D721Med (cell line): ENCODE data around the gene PIK3C2G.

Source experiments
- DNase-seq: peaks from one replicate; pipeline ENCODE4 v3.0.0; 2011; ENCODE audit warnings: low spot score; ENCODE audit not compliant: insufficient read length
- FAIRE-seq: peaks from 2 replicates; lab custom pipeline; 2011; peaks lifted over from hg19 to GRCh38; lab: Jason Lieb, UNC
- TF ChIP-seq, protein P1 (sequence below): IDR thresholded peaks from 2 replicates; pipeline ENCODE4 v1.5.1; 2012; ENCODE audit warnings: mild to moderate bottlenecking, control low read depth; ENCODE audit not compliant: insufficient read depth; ENCODE audit errors: missing control alignments

Gene PIK3C2G

DNA sequence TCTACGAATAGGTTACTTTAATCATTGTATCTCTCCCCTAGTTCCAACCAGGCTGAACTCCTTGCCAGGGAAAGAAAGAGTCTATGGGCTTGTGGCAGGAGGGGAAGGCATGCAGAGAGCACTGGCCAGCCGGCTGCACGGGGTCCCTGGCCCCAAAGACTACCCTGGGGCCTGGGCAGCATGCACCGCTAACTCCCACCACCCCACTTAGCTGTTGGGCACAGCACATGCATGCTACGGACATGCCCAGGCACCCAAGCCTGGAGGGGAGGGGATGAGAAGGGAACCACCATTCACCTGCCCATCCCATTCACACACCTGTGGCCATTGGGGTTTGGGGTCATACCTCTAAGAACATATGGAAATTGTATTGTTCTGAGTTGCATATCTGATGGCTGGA lies 94.1 kb downstream of the PIK3C2G start:
- no peak for FAIRE-seq
- DNase-seq, result no peak
- TF ChIP-seq, protein P1, sequence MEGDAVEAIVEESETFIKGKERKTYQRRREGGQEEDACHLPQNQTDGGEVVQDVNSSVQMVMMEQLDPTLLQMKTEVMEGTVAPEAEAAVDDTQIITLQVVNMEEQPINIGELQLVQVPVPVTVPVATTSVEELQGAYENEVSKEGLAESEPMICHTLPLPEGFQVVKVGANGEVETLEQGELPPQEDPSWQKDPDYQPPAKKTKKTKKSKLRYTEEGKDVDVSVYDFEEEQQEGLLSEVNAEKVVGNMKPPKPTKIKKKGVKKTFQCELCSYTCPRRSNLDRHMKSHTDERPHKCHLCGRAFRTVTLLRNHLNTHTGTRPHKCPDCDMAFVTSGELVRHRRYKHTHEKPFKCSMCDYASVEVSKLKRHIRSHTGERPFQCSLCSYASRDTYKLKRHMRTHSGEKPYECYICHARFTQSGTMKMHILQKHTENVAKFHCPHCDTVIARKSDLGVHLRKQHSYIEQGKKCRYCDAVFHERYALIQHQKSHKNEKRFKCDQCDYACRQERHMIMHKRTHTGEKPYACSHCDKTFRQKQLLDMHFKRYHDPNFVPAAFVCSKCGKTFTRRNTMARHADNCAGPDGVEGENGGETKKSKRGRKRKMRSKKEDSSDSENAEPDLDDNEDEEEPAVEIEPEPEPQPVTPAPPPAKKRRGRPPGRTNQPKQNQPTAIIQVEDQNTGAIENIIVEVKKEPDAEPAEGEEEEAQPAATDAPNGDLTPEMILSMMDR, result no peak

DNA sequence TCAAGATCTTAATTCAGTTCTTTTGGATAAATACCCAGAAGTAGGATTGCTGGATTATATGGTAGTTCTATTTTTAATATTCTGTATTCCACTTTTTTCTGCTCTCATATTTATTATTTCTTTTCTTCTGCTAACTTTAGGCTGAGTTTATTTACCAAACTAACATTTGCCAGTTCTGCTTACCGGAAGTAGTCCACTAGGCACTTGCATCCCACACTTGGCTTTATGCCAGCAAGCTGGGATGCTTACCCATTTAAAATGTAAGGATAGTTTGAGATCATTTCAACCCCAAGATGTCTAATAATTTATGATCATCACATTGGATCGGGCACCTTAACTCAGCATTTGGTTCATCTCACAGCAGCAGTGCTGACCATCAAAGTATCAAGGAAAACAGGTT lies 96.8 kb downstream of the PIK3C2G start:
- no peak for DNase-seq
- FAIRE-seq, result no peak
- TF ChIP-seq, protein P1, result no peak

DNA sequence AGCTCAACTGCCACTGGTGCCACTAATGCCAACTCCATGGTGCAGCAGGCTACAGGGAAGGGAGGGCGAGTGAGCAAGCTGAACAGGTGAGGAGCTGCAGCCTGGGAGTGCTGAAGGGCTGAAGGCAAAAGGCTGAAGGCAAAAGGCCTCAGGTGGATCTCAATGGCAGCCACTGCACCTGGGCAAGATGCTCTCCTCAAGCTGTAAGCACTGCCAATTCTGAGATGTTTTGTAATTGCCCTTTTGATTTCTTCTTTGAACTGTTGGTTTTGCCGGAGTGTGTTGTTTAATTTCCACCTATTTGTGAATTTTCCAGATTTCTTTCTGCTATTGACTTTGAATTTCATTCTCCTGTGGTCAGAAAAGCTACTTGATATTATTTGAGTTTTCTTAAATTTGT lies 97.6 kb downstream of the PIK3C2G start:
- FAIRE-seq (no peak), DNase-seq (no peak)
- TF ChIP-seq, protein P1, result no peak

DNA sequence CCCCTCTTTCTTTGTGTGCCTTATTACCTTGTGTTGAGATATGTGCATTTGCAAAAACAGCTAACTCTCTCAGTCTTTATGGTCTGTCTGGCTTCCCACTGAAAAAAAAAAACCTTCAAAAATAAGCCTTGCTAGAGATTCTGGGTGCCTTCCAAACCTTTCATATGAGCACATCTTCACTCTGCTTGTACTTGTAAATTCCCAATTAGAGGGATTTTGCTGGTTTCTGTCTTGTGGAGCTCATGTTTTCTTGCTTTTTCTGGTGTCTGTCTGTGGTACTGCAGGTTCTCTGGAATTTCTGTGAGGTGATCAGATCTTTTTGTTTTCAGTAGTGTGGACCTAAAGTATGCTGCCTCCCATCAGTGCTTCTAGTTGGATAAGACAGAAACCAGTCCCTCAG lies 100.1 kb downstream of the PIK3C2G start:
- TF ChIP-seq, protein P1, result no peak
- FAIRE-seq, result no peak

DNA sequence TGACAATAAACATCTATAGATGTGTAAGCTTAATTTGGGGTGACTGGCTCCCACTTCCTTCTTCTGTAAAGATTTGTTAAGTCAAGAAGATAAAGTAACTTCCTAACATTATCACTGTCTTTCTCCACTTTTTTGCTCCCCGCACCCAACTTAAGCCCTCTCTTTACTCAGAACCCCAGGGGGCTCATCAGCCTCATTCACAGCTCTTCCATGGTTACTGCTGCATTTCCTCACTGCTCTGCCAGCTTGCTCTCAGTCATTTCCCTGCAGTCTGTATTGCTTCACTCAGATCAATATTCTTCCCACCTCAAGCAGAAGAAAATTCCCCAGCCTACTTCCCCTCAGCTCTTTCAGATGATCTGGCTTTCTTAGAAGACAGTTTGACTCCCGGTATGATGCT lies 102.0 kb downstream of the PIK3C2G start:
- TF ChIP-seq, protein P1, result no peak
- no peak for DNase-seq
- FAIRE-seq, result no peak

More for the DNA sequence above, 100.1 kb downstream of the PIK3C2G start:
- DNase-seq, result no peak

DNA sequence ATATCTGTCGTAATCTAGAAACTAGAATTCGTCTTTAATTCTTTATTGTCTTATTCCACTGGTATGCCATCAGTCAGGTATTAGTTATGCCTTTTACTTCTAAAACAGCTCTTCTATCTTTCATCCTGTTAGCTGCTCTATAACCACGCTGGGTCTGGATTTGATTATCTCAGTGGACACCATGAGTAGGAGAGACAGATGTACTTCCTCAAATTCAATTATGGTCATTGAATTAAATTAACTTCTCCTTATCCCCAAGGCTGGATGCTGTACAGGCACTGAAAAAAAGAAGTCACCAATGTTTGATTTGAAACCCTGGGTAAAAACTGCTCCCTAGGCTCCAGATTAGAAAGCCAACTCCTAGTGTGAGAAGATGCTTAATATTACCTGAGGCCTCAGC lies 107.3 kb downstream of the PIK3C2G start:
- DNase-seq (no peak), FAIRE-seq (no peak)
- TF ChIP-seq, protein P1, result no peak

DNA sequence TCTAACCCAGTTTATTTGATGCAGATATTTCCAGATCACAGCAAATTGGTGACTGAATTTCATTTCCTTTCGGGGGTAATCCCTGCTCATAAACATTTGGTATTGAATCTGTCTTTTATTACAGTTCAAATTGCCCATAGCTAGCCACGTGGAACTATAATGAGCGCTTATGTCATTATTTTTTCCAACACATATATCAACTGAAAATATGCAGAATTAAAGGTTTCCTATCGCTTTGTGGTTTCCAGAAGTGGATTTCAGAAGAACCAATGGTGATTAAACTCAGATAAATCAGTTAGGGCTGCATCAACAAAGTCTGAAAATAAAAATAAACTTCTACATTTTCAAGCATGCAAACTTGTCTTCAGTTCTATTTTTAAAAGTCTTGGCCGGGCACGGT lies 111.9 kb downstream of the PIK3C2G start:
- no peak for FAIRE-seq
- DNase-seq, result no peak

More for the DNA sequence above, 111.9 kb downstream of the PIK3C2G start:
- TF ChIP-seq, protein P1, result no peak
